HG03045 (cell line): ENCODE data around the gene LFNG.

ENCODE experiments used
- ATAC-seq: cut with Tn5 transposase; IDR thresholded peaks from one replicate; pipeline ENCODE4 v1.9.1; 2021; ENCODE audit warnings: mild to moderate bottlenecking, moderate library complexity; ENCODE audit not compliant: unreplicated experiment

LFNG gene

DNA sequence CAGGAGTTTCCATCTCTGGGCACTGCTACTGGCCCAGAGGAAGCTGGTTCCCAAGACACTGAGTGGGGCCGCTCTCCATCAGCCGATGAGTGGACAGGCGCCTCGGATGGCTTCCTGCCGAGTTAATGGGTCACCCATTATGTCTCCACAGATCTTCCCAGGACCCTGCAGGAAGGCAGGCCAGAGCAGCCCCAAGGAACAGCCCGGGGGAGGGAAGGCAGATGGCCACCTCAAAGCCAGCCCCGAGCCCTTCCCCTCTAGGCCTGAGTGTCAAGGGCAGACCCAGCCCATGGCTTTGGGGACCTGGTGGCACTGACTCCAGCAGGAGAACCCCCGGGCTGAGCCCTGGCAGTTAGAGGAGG lies 3.4 kb upstream of the LFNG start:
- no peak for ATAC-seq

DNA sequence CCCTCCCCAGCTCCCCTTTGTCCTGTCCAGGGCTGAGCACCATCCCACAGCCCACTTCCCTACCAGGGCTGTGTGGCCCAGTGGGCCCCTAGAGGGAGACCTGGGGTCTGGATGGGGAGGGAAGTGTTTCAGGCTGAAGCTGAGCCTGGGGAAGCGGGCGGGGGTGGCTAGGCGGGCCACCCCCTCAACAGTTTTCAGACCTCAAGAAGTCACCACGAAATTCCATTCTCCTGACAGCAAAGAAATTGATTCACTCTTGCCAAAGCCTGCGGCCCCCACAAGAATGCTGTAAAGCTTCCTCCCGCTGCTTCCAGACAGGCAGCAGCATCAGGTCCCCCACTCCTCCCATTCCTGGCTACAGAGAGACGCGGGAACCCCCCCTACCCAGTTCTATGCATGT lies 2.5 kb upstream of the LFNG start:
- ATAC-seq, result no peak

DNA sequence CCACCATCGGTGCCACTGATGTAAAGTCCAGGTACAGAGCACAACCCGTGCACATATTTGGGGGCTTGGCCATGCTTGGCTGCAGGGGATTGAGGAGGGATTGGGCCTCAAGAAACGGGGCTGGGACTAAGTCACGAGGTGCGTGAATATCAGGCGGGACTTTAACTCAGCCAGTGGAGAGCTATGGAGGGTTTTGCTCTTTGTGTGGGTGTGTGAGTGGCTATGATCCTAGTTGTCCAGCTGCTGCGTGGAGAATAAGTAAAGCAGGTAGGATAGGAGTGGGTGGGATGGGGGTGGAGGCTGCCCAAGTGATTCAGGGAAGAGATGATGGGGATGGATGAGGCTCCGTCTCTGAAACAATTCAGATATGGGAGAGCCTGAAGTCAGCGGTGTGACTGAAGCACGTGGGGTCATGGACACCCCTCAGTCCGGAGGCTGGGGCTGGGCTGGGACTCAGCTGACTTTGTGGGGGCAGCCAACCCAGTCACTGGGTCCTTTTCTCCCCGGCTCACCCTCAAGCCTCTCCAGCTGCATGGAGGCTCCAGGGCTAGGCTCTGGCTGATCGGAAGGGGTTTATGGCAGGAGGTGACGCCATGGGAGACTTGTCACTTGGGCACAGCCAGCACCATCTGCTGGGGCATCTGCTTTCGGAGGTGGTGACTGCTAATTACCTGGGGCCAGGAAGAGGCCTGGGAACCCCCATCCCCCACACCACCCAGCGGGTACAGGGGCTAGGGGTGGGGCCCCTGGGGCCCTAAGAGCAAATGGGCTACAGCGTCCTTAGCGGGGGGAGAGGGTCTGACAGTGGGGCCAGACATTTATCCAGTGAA lies 1.7 kb upstream of the LFNG start:
- ATAC-seq, result no peak

DNA sequence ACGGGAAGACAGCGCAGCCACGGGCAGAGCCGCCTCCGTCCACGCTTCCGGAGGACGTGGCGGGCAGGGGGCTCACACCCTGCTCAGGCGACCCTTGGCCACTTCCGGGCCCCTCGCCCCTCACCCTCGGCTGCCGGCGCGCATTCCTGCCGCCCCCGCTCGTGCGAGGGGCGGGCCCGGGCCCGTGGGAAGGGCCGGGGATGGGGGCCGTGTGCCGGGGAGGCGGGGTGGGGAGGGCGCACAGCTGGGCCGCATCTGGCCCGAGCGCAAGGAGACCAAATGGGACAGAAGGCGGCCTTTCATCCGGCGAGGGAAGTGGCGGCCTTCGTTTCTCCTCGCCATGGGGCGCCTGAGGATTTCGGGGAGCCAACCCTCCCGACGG lies 846 bp upstream of the LFNG start:
- ATAC-seq, result no peak

- ATAC-seq, result no peak
Measured at GRCh38 chr7:2520131-2520760, 672 bp downstream of the LFNG start.

- no peak for ATAC-seq
Measured at GRCh38 chr7:2520761-2521290, 1.3 kb downstream of the LFNG start.

DNA sequence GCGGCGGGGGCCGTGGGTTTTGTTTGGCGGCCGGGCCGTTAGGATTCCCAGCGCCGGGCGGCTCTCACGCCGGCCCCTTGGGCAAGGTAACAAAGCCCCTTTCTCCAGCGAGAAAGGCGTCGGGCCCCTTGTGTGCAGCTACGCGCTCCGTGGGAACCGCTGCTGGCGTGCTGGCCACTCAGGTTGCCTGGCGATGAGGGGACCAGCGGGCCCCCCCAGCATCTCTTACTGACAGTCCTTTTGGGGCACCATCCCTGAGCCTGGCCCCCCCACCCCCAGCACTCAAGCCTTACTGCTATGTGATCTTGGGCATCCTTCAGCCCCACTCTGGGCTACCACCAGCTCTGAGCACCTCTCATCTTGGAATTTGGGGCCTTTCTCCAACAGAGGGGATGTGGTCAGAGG lies 1.8 kb downstream of the LFNG start:
- ATAC-seq, result no peak

DNA sequence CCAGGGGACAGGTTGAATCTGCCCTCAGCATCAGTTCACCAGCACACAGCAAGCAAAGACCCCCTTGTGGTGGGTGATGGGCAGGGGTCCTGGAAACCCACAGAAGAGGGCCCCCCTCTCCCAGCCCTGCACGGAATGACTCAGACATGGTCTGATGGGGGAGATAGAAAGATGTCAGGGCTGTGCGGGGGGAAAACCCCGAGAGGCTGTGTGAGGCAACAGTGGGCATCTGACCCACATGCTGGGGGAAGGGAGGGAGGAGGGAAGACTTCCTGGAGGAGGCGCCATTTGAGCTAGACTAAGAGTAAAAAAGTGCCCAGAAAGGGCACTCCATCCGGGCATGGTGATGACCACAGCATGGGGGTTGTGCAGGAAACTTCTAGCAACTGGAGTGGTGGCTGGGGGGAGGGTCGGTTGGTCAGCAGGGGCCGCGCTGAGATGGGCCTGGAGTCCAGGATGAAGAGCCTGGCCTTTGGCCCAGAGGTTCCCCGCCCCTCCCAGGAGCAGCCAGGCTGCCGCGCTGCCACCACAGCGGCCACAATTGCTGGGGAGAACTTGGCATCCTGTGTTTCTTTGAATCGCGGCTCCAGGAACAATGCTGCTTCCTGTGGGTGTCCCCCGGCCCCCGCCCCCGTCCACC lies 2.5 kb downstream of the LFNG start:
- ATAC-seq, result no peak

DNA sequence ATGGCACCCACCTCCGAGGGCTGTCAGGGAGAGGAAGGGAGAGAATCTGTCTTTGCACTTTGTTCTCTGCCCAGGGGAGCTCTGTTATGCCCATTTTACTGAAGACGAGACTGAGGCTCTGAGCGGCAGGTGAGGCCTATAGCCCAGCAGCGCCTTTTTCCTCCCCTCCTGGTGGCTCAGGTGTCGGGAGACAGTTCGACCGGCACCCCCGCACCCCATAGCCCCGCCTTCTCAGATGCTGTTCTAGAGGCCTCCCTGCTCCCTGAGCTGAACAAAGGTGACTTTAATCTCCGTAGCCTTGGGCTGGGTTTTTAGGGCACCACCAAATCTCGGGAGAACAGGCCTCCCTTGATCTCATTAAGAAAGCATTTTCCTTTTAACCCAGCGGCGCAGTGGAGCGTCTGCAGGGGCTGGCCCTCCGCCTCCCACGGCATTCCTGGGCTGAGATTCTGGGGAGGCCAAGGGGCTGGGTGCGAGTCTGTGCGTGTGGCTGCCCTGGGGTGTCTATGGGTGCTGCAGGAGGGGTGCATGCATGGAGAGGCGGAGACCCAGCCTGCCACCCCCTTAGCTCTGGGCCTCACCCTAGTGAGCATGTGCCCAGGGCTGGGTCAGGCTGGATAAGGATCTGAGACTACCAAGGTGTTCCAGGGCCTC lies 3.3 kb downstream of the LFNG start:
- ATAC-seq, result no peak

- ATAC-seq, result no peak
Measured at GRCh38 chr7:2523461-2523936, 3.9 kb downstream of the LFNG start.

DNA sequence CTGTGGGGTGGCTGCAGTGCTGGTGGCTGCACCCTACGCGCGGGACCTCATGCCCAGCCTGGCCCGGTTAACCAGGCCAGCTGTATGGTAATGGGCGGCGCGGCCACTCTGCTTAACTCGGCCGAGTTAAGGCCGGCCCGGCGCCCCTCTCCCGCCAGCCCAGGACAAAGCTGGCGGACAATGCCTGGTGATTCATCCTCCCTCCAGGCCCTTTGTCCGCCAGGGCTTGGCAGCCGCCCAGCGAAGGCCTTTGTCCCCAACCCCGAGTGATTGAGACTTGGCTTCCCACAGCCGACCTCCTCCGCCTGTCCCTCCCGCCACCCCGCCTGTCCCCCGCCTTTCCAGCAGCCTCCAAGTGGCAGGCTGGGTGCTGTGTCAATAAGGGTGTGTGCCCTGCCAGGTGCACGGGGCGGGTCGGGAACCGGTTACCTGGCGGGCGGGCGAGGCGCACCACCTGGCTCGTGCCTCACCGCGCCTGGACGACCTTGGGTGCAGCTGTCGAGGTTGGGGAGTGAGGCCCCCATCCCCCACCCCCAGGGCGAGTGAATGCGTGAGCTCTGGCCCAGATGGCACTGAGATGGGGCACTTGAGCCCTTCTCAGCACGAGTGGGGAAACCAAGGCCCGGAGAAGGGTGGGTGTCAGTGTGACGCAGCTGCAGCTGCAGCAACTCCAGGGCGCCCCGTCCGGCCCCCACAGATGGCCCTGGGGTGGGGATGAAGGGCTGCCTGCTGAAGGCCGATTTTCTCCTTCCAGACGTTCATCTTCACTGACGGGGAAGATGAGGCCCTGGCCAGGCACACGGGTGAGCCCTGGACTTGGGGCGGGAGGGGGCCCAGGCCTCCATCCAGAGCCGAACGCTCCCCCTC lies 4.6 kb downstream of the LFNG start:
- no peak for ATAC-seq

DNA sequence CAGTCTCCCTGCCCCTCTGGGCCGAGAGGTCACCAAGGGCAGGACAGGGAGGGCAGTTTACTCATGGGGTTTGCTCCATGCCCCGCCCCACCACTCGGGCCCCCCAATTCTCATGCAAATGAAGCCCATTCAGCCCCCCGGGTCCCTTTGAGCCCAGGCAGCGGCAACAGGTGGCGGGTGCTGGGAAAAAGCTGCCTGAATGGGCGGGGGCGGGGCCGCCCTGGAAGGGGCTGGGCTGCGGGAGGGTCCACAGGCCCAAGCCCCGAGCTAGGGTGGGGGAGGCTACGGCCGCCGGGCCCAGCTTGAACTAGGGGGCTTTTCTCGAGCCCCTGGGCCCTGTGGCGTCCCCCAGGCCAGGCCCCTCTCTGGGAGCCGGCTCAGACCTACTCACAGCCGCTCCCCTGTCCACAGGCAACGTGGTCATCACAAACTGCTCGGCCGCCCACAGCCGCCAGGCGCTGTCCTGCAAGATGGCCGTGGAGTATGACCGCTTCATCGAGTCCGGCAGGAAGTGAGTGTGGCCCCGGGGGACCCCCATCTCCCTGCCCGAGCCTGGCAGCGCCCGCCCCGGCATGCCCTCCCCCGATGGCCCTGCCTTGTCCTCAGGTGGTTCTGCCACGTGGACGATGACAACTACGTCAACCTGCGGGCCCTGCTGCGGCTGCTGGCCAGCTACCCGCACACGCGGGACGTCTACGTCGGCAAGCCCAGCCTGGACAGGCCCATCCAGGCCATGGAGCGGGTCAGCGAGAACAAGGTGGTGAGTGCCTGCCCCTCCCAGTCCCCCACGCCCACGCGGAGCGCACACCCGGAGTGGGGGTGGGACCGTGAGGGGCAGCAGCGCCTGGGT lies 5.5 kb downstream of the LFNG start:
- no peak for ATAC-seq

GRCh38 chr7:2525658-2526630 lies 6.4 kb downstream of the LFNG start:
- ATAC-seq, result no peak

GRCh38 chr7:2526659-2527504 lies 7.3 kb downstream of the LFNG start:
- no peak for ATAC-seq

DNA sequence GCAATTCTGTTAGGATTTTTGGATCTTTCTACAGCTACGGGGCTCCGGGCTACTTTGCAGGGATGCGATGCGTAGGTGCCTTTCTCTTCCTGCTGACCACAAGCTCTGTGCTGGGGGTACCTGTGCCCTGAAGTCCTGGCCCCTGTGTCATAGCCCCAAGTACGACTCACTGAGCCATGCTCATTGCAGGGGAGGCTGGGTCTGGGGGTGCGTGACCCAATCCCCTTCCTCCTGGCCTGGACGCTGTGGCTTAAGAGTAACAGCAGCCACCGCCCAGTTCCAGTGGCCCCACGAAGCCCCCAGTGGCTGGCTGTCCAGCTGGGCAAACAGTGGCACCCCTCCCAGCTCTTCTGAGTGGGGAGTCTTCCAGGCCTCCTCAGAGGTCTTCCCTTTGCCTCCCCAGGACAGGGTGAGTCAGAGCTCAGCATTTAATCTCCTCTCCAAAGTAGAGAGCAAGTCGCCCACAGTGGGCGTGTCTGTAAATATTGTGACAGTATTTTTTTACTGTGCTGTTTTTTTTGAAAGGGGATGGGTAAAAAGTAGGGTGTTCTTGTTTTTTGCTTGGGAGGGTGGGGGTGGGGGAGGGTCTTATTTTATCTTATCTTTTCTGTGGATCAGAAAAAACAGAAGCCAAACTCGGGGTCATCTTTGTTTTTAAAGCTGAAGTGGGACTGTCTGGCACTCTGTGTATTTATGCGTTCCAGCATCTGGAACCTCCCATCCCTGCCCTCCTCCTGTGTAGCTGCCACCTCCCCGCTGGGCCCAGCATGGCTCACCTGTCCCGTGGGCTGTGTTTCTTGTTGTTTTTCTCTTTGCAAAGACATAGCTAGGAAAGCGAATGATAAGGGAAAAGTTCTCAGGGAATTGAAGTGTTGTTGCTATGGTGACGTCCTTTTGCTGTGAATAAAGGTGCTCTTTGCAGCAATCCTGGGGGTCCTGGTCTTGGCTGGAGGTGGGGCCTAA lies 8.2 kb downstream of the LFNG start:
- ATAC-seq, result no peak

- no peak for ATAC-seq
Measured at GRCh38 chr7:2528481-2529095, 9.0 kb downstream of the LFNG start.
